GM21529 (cell line): ENCODE results near the gene UBR3.

ENCODE experiments used
- ATAC-seq: cut with Tn5 transposase; IDR thresholded peaks from one replicate; pipeline ENCODE4 v1.9.1; 2021; ENCODE audit not compliant: unreplicated experiment

UBR3 gene

DNA sequence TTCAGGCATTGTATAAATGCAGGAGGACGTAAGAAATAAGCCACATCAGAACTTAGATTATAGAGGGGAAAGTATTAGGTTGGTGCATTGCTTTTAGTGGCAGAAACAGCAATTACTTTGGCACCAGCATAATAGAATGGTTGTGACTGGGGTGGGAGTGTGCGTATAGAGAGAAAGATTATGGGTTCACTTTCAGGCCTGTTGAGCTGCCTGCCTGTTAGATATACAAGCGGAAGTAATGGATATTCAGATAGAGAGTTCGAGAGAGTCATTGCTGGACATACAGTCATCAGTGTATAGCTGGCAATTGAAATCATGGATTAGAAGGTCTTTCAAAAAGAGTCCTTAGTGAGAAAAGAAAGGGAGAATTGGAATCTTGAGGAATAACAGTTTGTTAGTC is 211.5 kb downstream of the UBR3 start:
- ATAC-seq: no peak

DNA sequence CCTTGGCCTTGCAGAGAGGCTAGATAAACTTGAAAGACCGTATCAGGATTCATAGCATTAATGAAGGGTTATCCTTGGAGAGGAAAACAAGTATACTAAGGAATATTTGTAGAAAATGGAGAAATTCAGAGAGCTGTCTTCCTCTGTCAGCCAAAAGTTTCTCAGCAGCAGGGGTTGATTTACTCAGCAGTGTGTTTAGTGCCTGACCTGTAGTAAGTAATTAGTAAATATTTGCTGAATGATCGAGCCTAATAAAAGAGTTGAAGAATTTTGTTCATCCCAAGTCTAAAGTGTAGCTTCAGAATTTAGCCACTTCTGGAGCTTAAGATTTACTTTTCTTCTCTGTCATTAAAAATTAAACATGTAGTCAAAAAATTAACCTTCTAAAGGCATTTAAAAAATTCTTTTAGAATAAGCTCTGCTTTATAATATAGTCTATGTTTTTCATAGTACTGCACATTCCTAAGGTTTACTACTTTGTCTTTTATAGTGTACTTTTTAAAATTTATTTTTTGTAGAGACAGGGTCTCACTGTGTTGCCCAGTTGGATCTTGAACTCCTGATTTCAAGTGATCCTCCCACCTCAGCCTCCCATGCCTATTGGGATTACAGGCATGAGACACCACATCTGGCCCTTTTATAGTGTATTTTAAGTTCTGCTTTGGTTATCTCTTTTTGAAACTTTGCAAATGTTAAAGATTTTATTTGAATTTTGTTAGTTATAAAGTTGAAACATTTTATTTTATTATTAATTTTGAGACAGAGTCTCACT is 212.3 kb downstream of the UBR3 start:
- no peak for ATAC-seq

- ATAC-seq: no peak
Observed at GRCh38 chr2:170044751-170045478, 217.7 kb downstream of the UBR3 start.

DNA sequence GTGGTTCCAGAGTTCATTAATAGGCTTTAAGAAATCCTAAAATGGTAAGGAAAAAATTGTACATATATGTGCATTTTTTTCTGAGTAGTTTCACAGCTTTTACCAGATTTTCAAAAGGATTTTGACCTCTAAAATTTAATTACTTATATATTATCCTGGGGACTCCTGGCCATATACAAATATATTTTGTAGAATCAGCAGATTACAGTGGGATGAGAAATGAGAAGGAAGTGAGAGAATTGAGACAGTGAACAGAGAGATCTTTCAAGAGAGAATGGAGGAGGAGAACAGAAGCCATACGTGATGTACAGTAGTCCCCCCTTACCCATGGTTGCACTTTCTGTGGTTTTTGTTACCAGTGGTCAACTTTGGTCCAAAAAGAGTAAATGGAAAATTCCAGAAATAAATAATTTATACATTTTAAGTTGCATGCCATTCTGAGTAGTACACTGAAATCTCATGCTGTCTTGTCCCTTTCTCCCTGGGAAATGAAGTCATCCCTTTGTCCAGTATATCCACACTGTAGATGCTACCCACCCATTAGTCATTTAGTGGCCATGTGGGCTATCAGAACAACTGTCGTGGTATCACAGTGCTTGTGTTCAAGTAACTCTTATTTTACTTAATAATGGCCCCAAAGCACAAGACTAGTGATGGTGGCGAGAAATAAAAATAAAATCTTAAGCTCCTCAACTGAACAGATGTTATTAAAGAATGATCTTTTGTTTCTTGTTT is 220.2 kb downstream of the UBR3 start:
- ATAC-seq: no peak

DNA sequence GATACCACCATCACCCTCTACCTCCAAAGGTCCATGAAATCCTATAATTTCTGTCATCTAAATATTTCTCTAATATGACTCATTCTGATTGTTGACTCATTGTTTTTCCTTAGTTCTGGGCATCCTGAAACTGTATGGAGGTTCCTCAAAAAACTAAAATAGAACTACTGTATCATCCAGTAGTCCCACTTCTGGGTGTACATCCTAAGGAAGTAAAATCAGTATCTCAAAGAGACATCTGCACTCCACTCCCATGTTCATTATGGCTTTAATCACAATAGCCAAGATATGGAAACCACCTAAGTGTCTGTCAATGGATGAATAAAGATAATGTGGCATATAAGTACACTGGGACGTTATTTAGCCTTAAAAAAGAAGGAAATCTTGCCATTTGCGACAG is 224.9 kb downstream of the UBR3 start:
- ATAC-seq: no peak

DNA sequence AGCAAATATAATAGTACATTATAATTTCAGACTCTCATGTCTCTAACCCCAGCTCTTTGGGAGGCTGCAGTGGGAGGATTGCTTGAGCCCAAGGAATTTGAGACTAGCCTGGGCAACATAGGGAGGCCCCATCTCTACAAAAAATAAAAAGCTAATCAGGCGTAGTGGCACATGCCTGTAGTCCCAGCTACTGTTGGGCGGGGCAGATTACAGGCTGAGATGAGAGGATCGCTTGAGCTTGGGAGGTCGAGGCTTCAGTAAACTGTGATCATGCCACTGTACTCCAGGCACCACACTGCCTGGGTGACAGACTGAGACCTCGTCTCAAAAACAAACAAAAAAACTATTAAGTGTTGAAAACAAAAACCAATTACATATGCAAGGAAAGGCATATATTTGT is 227.7 kb downstream of the UBR3 start:
- no peak for ATAC-seq

DNA sequence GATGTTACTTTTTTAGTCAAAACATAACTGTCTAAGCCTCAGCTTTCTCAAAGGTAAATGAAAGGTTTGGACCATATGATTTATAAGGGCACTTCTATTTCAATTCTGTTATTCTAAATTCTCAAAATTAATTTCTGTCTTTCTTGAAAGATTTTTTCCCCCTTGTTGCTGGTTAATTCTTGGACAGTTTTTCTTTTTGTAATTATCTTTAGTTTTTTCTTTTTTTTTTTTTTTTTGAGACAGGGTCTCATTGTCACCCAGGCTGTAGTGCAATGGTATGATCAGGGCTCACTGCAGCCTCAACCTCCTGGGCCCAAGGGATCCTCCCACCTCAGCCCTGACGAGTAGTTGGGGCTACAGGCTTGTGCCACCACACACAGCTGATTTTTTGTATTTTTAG is 229.6 kb downstream of the UBR3 start:
- no peak for ATAC-seq

DNA sequence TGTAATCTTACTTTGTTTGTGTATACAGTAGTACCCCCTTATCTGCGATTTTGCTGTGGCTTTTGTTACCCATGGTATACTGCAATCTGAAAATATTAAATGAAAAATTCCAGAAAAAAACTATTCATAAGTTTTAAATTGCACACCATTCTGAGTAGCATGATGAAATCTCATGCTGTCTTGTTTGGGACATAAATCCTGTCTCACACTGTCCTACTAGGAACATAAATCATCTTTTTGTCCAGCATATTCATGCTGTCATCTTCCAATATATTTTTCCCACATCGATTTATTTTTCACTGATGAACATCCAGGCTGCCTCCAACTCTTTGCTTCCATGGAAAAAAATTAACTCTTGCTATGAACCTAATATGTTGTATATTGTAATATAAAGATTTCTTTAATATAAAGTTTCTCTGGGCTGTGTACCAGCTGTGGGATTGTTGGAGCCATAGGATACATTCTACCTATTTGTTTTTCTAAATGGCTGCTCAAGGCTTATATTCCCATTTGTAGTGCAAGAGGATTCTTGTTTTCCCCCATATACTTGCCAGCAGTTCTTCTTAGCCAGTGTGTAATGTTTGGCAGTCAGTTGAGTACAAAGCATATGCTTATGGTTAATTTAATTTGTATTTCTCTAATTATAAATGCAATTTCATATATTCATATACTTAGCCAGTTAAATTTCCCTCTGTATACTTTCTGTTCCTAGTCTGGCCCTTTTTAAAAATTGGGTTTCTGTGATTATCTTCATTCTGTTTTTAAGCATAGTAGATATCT is 236.4 kb downstream of the UBR3 start:
- no peak for ATAC-seq

- ATAC-seq: no peak
Observed at GRCh38 chr2:170070778-170071177, 243.5 kb downstream of the UBR3 start.

DNA sequence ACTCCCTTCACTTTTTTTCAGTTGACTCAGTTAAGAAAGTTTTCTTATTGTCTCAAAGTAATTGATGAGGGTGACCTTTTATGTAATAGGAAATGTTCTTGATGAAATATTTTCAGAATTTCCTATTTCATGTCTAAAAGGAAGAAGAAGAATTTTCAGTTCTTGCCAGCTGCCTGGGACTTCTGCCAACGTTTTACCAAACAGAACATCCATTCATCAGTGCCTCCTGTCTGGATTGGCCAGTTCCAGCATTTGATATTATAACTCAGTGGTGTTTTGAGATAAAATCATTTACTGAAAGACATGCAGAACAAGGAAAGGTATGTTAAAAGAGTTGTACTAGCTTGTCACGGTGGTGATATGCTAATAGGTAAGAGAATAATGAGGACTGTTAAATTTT is 246.0 kb downstream of the UBR3 start:
- no peak for ATAC-seq

DNA sequence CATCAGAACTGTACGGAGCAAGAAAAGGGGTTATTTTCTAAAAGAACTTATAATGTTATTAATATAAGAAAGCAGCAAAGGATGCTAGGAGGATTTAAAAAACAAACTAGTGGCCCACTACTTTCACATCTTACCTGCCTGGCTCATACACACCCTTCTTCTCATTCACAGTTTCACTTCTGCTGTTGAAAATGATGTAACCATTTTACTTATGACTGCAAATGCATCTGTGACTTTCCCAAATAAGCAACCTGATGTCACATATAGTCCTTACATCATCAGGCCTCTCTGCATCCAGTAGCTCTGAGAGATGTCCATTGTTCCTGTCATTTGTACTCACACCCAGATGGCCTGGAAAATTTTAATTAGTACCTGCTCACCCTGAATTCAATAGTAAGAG is 248.9 kb downstream of the UBR3 start:
- peak; percentile 79 for ATAC-seq

DNA sequence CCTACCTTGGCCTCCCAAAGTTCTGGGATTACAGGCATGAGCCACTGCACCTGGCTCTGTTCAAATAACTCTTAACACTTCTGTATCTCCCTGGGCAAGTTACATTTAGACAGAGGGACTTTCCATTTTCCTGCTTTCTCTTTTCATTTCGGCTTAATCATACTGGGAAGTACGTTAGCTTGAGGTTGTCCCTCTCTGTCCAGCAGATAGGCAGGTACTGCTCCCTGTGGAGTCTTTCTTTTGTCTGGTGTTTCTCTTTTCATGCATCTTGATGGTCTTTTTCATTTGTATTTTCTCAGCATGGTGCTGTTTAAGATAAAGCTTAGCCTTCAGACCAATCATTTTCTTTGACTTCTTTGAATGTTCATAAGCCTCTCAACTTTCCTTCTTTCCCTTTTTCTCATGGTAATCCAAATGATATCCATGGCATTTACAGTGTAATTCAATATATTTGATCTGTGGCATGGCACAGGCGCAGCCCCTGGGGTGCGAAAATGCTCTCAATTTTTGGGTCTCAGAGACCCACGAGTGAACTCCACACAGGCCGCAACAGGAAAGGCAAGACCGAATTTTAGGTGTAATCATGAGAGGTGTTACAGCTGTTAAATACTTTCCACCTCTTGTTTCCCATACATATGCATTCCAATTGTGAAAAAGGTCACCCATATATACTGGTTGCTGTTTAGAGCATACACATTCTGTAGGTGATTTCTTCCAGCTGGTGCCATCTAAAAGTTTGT is 250.7 kb downstream of the UBR3 start:
- ATAC-seq: no peak

- no peak for ATAC-seq
Observed at GRCh38 chr2:170084820-170085491, 257.7 kb downstream of the UBR3 start.

GRCh38 chr2:170086117-170086688 is 258.9 kb downstream of the UBR3 start:
- ATAC-seq: no peak

- no peak for ATAC-seq
Observed at GRCh38 chr2:170086751-170087412, 259.6 kb downstream of the UBR3 start.

DNA sequence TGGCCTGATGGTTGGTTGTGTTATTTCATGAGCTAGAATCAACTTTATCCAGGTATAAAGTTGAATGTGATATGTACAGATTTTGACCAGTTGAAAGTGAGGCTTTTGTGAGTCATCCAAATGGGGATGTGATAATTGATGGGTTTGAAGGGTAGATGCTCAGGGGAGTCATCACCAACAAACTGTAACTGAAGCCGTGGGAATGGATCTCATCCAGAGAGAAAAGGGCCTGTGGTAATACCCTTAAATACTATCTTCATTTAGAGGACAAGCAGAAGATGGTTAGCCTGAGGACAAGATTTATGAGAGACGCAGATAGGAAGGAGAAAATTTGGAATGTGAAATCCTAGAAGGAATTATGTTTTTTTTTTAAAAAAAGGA is 260.1 kb downstream of the UBR3 start:
- ATAC-seq: no peak

GRCh38 chr2:170088776-170089175 is 261.5 kb downstream of the UBR3 start:
- no peak for ATAC-seq

DNA sequence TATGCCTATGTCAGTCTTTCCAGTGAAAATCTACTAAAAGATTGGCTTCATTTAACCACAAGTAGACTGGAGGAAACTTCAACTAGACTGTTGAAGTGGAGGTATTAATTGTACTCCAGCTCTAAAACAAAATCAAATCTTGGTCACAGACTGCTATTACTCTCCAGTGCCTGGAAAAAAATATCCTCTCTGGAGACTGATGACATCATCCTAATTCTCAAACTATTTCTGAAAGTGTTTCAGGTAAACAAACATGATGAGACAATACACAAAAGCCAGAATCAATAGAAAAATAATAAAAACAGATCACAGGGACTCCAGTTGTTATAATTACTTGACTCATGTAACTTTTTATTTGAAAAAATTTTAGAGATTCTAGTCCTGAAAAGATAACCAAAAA is 263.0 kb downstream of the UBR3 start:
- ATAC-seq: no peak

- ATAC-seq: no peak
Observed at GRCh38 chr2:170091436-170091835, 264.2 kb downstream of the UBR3 start.
